Pancreas (tissue), 10 donors: Measurements from ENCODE around the gene TPP1. TPM values are rescaled to one million over a fixed set of nuclear protein-coding genes. Genes with fewer than 3 reads are reported as not detected.

ENCODE experiments used
- ATAC-seq, 4 donors: fragments of 200-7000 bp; cut with Tn5 transposase; one replicate each; pipeline versions ENCODE4 v1.8.0 to v1.9.1; 2020; ENCODE audit warnings: mild to moderate bottlenecking in 4 of 4, moderate library complexity in 4 of 4
- DNase-seq, 6 donors: peaks; one replicate each; pipeline ENCODE4 v3.0.0-alpha.2; 2020
- FAIRE-seq: peaks from 2 replicates; lab custom pipeline; 2012; peaks lifted over from hg19 to GRCh38; lab: Jason Lieb, UNC
- H3K27ac ChIP-seq, 4 donors: fragments of 200-600 bp; sonication (generic); 1 replicate in 3 of 4; 2 replicates in 1 of 4; pipeline versions ENCODE4 v1.5.0 to v1.8.0; 2020
- H3K27me3 ChIP-seq, 4 donors: fragments of 200-600 bp; one replicate each; pipeline ENCODE4 v1.8.0; 2021
- H3K36me3 ChIP-seq, 3 donors: fragments of 200-600 bp; sonication (generic) in 1 of 3; one replicate each; pipeline versions ENCODE4 v1.5.0 to v1.8.0; 2020 to 2021
- H3K4me1 ChIP-seq, 3 donors: fragments of 200-600 bp; one replicate each; pipeline ENCODE4 v1.8.0; 2021
- H3K4me3 ChIP-seq, 4 donors: fragments of 200-600 bp; sonication (generic) in 2 of 4; one replicate each; pipeline versions ENCODE4 v1.5.0 to v1.8.0; 2020 to 2021
- H3K9me3 ChIP-seq, 4 donors: fragments of 200-600 bp; one replicate each; pipeline ENCODE4 v1.8.0; 2021
- CTCF ChIP-seq, 4 donors: fragments of 200-600 bp; sonication (generic) in 3 of 4; IDR thresholded peaks; one replicate each; pipeline versions ENCODE4 v1.5.0 to v1.8.0; 2021; ENCODE audit warnings: antibody characterized with exemption in 4 of 4
- WGBS, 2 donors: extraction: QIAGEN DNeasy Blood & Tissue Kit; methylation state at CpG; one replicate each; pipeline ENCODE4 v1.1.7; 2013; 5-methylcytosine and 5-hydroxymethylcytosine counted together
- intact Hi-C, 3 donors: fragments of 100-400 bp; cut with DNase I; formaldehyde crosslinking; loops; one replicate each; pipeline versions ENCODE4 v1.11.1 to v1.14.2; 2022
- polyA plus RNA-seq, 2 donors: library from polyadenylated mRNA; stranded (reverse); fragments of 200-250 nt; gene quantifications; one replicate each; pipeline ENCODE4 v1.2.3, GENCODE V29; 2013
- total RNA-seq, 6 donors: library from RNA; stranded (reverse); fragmentation: NEBNext Ultra II Directional in 4 of 6; extraction: Animal tissue kit (Norgen Biotek cat#: 25700) in 4 of 6; gene quantifications; one replicate each; pipeline versions ENCODE4 v1.2.1 to v1.2.4, GENCODE V29; 2021 to 2023
- donor health status: healthy with polysubstance abuse.
- donor health status: DM: no; HTN: no; CAD: no; lungs with moderate emphysema.
- donor health status: DM: no; HTN: no; CAD: no.
- donor health status: control.
- donor health status: control.
- donor health status: Bipolar disorder and iron deficiency.
- donor health status: DM: yes; HTN: yes; CAD: no.
- donor health status: DM: no; HTN: no; CAD: no.
- donor health status: DM: no; HTN: no; CAD: no.
- donor health status: DM: yes; HTN: yes; CAD: no.

The TPP1 gene
- total RNA-seq: 10 to 100 TPM; 19.6 to 88.6 (median 24.6) TPM
- 10 to 100 TPM; 21.0 to 33.0 TPM for polyA plus RNA-seq

- Histone ChIP-seq H3K27me3 (no peaks in the 10 kb centered on the region), H3K36me3 (no peaks in the 10 kb centered on the region), H3K9me3 (no peaks in the 10 kb centered on the region), H3K27ac (peak within 1 kb of the TSS; percentile 47 to 89 (median 59)), H3K4me1 (peaks cover 0 to 13% (median 5%) of the 10 kb centered on the region in 3 donors), H3K4me3 (peak within 1 kb of the TSS; percentile 48 to 83 (median 65))
- ATAC-seq (peak; percentile 97 to 99 (median 98)), FAIRE-seq (peak; percentile 93), DNase-seq (peak; percentile 82 to 95 (median 90))
- no peak for TF ChIP-seq CTCF (IDR thresholded peaks at IDR 0.05)
- WGBS, 2 donors: 0% methylated on average over 16 of the region's 16 CpGs
- intact Hi-C loops: loop anchor here in 1 of 3 donors (10.0 kb wide), 1 partner anchor 66 kb away; the partner anchor contains the start of gene MRPL17
These were observed at the start of gene TPP1 for GRCh38 chr11:6619004-6619745. Gene TPP1, minus strand, starts transcription at chr11:6619422. Its CDS starts 22 bp downstream, at chr11:6619400.

GRCh38 chr11:6667733-6668374, 48.6 kb upstream of the TPP1 start:
- DNase-seq (no peak), ATAC-seq (peak; percentile 43 to 70 (median 67))

GRCh38 chr11:6666302-6667183, 47.3 kb upstream of the TPP1 start:
- 87 to 89% methylated on average over 4 of the region's 4 CpGs for WGBS, 2 donors
- FAIRE-seq (no peak), ATAC-seq (no peak), DNase-seq (no peak)
- TF ChIP-seq CTCF (IDR thresholded peaks at IDR 0.05): no peak
- Histone ChIP-seq H3K27ac (no peak overlapping the region), H3K4me3 (no peak overlapping the region), H3K36me3 (no peaks in the 10 kb centered on the region), H3K9me3 (no peaks in the 10 kb centered on the region), H3K4me1 (no peaks in the 10 kb centered on the region), H3K27me3 (no peaks in the 10 kb centered on the region)
- intact Hi-C loops: no loop called here

More at GRCh38 chr11:6667733-6668374, 48.6 kb upstream of the TPP1 start:
- intact Hi-C loops: no loop called here
- no peak for FAIRE-seq
- WGBS, 2 donors: 60 to 61% methylated on average over 3 of the region's 3 CpGs
- Histone ChIP-seq H3K9me3 (no peaks in the 10 kb centered on the region), H3K4me1 (no peaks in the 10 kb centered on the region), H3K4me3 (no peak overlapping the region), H3K27ac (no peak overlapping the region), H3K27me3 (no peaks in the 10 kb centered on the region), H3K36me3 (no peaks in the 10 kb centered on the region)
- peak in 3 of 4 donors; percentile 23 to 44 (median 40) for TF ChIP-seq CTCF (IDR thresholded peaks at IDR 0.05)

- Histone ChIP-seq H3K4me3 (no peak overlapping the region), H3K4me1 (no peaks in the 10 kb centered on the region), H3K36me3 (no peaks in the 10 kb centered on the region), H3K9me3 (no peaks in the 10 kb centered on the region), H3K27ac (no peak overlapping the region), H3K27me3 (no peaks in the 10 kb centered on the region)
- 0% methylated on average over 1 of the region's 1 CpG for WGBS, 2 donors
- ATAC-seq (no peak), DNase-seq (no peak), FAIRE-seq (no peak)
- intact Hi-C loops: no loop called here
- TF ChIP-seq CTCF (IDR thresholded peaks at IDR 0.05): no peak
These were observed 45.3 kb upstream of the TPP1 start for GRCh38 chr11:6664551-6664950.
